ENCODE measurements around the gene PTTG1IP.

Gene PTTG1IP

DNA sequence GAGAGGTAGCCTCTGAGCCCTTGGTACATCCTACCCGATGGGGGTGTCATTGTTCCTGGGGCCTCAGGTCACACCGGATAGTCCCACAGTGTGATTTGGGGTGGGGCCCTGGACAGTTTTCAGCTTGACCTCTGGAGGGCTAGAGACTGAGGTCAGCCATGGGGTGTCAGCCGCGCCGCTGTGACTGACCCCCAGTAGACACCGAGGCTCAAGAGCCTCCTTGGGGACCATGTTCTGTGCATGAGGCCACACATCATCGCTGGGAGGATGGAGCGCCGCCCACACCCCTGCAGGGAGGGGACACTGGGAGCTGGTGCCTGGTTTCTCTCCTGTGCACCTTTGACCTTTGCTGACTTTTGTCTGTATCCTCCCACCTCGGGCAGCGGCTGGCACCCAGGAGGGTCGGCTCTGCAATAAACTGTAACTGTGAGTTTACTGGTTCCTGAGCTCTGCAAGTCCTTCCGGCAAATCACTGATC is 24.6 kb upstream of the PTTG1IP start:
- no peak for FAIRE-seq
- no peak for DNase-seq (ENCODE audit: insufficient read length, low spot score)

DNA sequence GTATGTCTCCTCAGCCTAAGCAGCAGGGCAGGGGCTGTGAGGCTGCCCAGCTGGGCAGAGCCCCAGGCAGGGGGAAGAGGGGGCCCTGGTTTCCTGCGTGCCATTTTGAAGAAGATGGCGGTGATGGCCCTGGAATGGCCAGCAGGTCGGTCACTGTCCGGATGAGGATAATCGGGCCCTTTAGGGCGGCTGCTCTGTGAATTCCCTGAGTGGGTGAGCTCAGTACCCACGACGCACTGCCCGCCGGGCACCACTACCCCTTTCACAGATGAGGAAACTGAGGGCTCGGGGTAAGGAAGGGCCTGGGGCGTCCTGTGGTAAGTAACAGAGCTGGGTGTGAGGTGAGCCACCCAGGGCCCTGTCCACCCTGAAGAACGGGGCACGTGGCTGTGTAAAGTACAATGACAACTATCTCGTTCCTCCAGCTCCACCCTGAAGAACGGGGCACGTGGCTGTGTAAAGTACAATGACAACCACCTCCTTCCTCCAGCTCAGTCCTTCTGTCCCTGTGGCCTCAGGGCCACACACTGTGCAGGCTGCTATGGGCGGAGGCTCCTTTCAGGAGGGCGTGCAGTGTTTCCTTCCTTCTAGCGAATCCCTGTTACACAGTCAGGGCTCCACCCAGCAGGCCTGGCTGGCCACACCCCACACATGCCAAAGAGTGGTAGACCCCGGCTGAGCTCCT is 24.0 kb upstream of the PTTG1IP start:
- DNase-seq (ENCODE audit: insufficient read length, low spot score) (no peak), FAIRE-seq (peak; percentile 68)

DNA sequence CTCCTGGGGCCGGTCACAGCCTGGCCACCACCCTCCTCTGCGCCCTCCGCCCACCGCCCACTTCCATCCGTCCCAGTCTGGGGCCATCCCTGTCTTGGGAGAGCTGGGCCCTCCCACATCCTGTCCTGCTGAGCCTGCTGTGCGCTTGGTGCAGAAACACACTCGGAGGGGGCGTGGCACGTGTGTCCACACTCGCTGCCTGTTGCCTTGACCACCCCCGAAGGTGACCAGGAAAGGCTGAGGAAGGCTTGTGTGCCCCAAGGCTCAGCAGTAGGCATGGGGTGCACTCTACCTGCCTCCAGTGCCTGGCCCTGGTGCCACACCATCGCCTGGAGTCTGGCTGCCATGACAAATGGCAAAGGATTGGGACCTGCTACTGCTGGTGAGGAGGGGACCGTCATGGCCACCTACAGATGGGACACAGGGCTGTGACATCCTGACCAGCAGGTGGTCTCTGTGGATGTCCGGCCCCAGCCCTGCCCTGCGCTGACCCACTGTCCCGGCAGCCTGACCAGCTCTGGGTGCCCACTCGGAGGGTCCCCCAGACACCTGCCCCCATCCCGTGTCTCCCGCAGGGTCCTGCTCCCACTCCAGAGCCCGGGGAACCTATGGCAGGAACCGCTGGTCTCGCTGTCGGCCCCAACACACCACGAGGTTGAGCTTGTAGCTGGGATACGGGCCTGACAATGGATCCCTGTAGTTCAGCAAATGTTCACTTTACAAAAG is 23.2 kb upstream of the PTTG1IP start:
- no peak for FAIRE-seq
- DNase-seq (ENCODE audit: insufficient read length, low spot score): no peak

GRCh38 chr21:44895859-44896258 is 22.4 kb upstream of the PTTG1IP start:
- FAIRE-seq: no peak
- no peak for DNase-seq (ENCODE audit: insufficient read length, low spot score)

- no peak for FAIRE-seq
Observed at GRCh38 chr21:44894687-44895302, 21.3 kb upstream of the PTTG1IP start.

DNA sequence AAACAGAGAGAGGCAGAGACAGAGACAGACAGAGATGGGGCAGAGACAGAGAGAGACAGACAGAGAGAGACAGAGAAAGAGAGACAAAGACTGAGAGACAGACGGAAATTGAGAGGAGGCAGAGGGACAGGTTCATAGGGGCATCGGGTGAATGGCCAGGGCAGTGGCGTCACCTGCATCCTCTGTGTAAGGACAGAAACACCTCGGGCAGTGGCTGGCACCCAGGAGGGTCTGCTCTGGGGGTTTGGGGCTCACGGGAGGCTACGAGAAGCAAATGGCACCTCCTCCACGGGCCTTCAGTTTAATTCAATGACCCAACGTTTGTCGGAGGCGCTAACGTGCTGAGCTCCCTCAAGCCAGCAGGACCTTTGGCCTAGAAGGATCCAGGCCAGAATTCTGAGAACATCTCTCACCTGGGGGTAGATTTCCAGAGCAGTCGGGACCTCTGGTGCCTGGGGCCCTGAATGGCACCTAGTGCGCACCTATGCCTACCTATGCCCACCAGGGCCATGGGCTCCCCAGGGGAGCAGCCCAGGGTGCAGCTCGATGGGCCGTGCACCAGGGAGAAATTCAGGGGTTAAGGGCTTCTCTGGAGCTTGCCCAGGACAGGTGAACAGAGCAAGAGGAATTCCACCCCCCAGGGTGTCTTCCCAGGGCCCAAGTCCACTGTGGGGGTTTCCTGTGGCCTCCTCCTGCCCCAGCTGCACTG is 20.6 kb upstream of the PTTG1IP start:
- DNase-seq (ENCODE audit: insufficient read length, low spot score): no peak
- FAIRE-seq: no peak

More at GRCh38 chr21:44894687-44895302, 21.3 kb upstream of the PTTG1IP start:
- DNase-seq (ENCODE audit: insufficient read length, low spot score): no peak

- FAIRE-seq (no peak), DNase-seq (ENCODE audit: insufficient read length, low spot score) (no peak)
Observed at GRCh38 chr21:44893278-44893556, 19.7 kb upstream of the PTTG1IP start.

DNA sequence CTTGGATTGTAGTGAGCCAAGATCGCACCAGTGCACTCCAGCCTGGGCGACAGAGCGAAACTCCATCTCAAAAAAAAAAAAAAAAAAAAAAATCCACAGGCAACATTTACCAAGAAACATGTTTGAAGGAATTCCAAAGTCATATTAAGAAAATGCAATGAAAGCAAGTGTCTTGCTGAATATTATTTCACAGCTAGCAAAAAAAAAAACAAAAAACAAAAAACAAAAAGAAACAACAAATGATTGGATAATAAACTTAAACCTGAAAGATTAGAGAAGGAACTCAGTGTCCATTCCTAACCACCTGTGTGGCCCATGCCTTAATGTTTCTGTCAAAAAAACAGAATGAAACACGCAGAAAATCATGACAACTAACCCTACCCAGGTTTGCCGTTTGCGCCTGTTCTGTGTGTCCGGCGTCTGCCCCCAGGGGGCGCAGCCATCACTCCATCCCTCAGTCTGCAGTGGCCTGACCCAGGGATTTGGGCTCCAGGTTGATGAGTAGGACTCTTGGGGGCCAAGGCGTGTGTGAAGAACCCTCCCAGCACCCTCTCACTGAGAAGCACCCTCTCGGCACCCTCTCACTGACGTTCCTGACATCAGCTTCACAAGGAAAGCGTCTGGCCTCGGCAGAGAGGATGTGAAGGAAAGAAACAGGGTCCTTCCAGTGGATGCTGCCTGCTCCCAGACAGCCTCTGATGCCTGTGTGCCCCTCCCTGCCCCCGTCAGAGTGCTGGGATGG is 19.2 kb upstream of the PTTG1IP start:
- DNase-seq (ENCODE audit: insufficient read length, low spot score) (peak; percentile 63), FAIRE-seq (no peak)

GRCh38 chr21:44892095-44892494 is 18.6 kb upstream of the PTTG1IP start:
- no peak for FAIRE-seq
- DNase-seq (ENCODE audit: insufficient read length, low spot score): no peak

GRCh38 chr21:44891631-44892031 is 18.1 kb upstream of the PTTG1IP start:
- no peak for FAIRE-seq
- no peak for DNase-seq (ENCODE audit: insufficient read length, low spot score)

- DNase-seq (ENCODE audit: insufficient read length, low spot score): no peak
- FAIRE-seq: no peak
Observed at GRCh38 chr21:44890961-44891541, 17.6 kb upstream of the PTTG1IP start.

DNA sequence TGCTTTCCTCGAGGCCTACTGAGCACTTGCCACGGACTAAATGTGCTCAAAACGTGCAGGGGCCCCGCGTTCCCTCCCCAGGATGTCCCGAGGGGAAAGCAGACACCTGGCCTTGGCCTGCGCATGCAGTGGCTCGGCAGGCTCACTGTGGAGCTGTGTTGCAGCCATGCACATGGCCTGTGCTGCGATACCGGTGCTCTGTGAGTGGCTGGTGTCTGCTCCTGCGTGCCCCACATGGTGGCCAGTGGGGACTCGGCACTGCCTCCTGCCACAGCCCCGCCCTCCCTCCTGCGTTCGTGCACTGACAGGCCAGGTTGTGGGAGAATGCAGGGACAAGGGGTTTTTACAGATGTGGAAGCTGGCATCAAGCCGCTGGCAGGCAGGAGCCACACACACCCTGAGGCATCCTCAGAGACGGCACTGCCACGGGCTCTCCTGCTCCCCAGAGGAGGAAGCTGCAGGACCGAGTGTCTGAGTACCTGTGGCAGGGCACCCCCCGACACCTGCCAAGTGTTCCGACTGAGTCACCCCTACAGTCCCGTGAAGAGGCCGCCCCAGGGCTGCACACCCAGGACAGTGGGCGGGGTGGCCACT is 16.9 kb upstream of the PTTG1IP start:
- FAIRE-seq (no peak), DNase-seq (ENCODE audit: insufficient read length, low spot score) (no peak)

DNA sequence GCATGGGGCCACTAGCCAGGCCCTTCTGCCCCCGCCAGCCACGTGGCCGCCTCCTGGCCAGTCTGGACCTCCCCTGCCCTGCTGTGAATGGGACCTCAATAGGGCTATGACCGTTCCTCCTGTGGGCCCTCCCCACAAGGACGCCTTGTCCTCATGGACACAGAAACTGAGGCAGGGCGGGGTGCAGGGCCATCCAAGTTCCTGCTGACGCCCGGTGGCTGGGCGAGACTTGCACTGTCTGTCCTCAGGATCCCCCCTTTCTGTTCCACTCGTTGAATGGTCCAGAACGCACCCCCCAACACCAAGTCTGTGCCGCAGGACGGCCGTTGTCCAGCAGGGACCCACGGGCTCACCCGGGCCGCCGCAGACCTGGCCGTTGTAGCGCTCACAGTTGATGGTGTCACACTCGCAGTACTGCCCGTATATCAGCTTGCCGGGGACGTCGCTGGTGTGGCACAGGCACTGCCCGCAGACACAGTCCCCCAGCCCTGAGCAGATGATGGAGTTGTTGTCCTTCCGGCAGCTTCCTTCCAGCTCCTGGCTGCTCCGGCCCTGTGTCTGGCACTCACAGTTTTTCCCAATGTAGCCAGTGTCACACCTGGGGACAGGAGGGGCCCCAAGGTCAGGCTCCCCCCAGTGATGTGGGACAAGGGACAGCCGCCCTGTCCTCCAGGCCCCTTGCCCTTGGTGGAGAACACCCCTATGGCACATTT is 16.3 kb upstream of the PTTG1IP start:
- DNase-seq (ENCODE audit: insufficient read length, low spot score): no peak
- no peak for FAIRE-seq

GRCh38 chr21:44888581-44889550 is 15.4 kb upstream of the PTTG1IP start:
- DNase-seq (ENCODE audit: insufficient read length, low spot score): no peak
- no peak for FAIRE-seq

- FAIRE-seq (no peak), DNase-seq (ENCODE audit: insufficient read length, low spot score) (no peak)
Observed at GRCh38 chr21:44887807-44888580, 14.5 kb upstream of the PTTG1IP start.

DNA sequence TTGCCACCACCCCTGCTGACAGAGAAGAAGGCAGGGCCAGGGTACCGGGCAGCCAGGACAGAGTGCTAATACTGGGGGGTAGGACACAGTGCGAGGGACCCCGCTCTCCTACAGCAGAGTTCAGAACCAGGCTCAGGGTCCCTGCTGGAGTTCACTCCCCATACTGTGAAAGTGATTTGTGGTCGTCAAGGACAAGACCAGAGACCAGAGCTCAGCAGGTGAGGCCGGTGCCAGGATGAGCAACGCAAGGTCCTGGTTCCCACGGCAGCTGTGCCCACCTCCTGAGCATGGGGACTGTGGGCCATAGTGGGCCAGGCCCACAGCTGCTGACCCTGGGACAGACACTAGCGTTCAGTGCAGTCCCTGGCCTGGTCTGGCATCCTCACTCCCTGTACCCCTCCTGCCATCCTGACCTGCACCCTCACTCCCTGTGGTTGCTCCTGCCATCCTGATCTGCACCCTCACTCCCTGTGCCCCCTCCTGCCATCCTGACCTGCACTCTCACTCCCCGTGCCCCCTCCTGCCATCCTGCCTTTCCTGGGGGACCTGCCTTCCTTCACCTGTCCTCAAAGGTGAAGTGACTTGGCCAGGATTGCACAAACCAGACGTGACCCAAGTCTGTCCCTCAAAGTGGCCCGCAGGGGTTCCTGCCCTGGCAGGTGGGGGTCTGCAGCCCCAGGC is 13.8 kb upstream of the PTTG1IP start:
- FAIRE-seq: peak; percentile 28
- DNase-seq (ENCODE audit: insufficient read length, low spot score): no peak
